ENCODE data around the gene NF1.
"Not testable (repeated sequence)": the region's sequence is repeated elsewhere in the genome, so short reads cannot be mapped to it uniquely, and the experiment has no call there.

The NF1 gene

DNA sequence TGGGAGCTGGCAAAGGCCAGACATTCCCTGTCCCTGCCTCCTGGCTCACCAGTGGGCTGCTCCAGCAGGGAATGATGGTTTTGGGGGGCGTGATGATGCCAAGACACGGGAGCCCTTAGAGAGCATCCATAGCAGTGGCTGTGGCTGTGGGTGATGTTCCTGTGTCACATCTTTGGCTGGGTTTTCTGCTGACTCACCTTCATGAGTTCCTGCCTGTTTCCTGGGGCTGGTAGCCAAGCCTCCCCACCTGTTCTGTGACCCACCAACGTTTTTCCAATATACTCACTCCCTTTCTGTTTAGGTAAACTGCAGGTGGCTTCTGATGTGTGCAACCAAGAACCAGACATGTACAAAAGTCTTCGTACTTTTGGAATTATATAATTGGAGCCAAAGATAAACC is 16.5 kb upstream of the NF1 start:
- DNase-seq (ENCODE audit: low spot score), result no peak

DNA sequence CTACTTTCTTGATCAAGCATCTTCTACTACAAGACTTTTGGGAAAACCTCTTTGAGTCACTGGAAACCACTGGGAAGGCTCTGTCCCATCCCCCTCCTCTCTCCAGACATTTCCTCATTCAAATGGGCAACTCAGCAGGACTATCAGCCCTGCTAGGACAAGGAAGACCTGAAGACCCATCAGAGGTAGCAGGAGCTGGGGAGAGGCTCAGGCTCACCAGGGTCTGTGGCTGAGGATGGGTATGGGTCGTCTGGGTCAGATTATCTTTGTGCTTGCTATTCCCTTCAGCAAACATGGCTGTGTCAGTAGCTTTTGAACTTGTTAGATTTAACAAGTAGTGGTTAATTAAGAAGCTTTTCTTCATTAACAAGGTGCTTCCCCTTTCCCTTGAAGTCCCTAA is 15.0 kb upstream of the NF1 start:
- DNase-seq (ENCODE audit: low spot score), result no peak

DNA sequence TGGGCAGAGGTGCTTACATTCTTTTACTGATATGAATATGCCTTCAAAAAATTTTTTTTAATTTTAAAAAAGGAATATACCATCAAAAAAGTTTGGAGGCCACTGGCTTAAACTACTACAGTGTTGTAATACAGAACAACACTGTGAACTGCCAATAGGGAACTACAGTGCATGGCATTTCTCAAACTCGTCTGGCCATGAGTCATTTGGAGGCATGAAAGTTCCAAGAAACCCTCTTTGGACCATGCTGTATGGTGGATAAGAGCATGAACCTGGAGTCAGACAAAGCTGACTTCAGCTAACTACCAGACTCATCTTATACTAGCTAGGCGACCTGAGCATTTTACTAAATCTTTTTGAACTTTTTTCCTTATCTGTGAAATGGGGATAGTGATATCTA is 9.2 kb upstream of the NF1 start:
- no peak for DNase-seq (ENCODE audit: low spot score)

DNA sequence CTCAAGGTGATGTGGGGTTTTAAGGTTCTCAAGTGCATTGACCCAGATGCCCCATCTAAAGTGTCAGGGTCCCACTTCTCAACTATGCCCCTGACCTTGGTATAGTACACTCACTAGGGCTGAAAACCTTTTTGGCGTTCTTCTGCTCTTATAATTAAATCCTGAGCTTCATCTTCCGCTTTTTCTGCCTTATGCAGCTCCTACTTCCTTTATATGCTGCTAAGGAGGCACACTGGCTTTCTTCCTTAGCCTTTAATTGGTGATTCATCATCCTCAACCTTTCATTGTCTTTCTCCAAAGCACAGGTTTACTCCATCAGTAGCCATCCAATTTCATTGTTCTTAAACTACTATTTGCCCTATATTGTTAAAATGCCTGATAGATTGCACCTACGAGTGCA is 5.3 kb upstream of the NF1 start:
- no peak for DNase-seq (ENCODE audit: low spot score)

DNA sequence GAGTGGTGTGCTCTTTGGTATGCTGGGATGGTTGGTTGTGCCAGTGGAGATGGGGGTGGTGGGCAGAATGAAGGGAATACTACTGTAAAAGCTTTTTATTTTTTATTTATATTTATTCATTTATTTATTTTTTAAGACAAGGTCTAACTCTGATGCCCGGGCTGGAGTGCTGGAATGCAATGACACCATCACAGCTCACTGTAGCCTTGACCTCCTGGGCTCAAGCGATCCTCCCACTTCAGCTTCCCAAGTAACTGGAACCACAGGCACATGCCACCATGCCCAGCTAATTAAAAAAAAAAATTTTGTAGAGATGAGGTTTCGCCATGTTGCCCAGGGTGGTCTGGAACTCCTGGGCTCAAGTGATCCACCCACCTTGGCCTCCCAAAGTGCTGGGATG is 4.1 kb upstream of the NF1 start:
- DNase-seq (ENCODE audit: low spot score), result not testable (repeated sequence)

DNA sequence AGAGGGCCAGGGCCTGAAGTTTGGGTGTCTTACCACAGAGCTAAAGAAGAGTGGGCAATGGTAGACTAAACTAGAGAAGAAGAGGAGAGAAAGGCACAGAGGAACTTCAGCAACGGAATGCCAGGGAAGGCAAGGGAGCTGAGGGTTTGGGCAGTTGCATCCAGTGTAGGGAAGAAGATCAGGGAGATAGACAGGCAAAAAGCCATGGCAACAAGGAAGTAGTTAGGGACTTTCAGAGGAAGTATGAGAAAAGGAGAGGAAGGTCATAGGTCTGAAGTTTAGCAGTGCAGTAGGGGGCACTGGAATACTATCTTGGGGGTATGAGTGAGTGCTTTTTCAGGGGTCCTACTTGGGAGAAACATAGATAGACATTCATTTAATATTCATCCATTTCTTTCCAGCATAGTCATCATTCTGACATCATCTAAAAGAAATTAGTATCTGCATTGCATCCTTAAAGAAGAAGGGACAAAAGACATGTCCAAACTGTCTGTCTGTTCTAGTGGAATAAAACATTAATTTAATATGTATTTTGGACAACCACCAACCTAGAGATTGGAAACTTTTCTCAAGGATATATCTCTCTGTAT is 2.2 kb upstream of the NF1 start:
- DNase-seq (ENCODE audit: low spot score), result no peak

DNA sequence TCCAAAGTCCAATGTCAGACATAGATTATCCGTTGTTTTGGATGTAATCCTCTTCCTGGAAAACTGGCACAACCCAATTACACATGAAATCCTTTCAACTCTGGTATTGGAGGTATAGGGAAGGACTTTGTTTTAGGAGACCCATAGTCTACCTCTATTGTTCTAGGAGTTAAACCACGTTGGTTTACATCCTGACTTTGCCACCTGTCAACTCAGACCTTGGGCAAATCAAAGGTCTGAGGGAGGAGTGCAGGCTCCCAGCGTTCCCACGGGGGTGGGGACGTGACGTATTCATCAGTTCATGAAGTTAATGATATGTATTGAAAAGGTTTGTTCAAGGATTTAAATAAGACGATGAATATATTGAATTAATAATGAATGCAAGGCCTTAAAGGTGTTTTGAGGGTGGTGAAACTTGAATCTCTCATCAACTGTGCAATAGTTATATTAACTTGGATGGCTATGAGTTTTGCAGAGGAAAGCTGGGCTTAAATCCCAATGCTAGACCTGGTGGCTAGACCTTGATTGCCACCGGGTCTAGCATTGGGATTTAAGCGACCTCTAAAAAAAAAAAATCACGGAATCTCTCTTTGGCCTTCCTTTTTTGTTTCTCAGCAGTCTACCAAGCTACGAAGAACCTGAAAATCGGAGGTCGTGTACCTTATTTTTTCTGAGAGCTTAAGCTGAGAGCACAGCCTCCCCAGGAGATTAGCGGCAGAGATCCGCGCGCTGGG is 744 bp upstream of the NF1 start:
- no peak for DNase-seq (ENCODE audit: low spot score)

DNA sequence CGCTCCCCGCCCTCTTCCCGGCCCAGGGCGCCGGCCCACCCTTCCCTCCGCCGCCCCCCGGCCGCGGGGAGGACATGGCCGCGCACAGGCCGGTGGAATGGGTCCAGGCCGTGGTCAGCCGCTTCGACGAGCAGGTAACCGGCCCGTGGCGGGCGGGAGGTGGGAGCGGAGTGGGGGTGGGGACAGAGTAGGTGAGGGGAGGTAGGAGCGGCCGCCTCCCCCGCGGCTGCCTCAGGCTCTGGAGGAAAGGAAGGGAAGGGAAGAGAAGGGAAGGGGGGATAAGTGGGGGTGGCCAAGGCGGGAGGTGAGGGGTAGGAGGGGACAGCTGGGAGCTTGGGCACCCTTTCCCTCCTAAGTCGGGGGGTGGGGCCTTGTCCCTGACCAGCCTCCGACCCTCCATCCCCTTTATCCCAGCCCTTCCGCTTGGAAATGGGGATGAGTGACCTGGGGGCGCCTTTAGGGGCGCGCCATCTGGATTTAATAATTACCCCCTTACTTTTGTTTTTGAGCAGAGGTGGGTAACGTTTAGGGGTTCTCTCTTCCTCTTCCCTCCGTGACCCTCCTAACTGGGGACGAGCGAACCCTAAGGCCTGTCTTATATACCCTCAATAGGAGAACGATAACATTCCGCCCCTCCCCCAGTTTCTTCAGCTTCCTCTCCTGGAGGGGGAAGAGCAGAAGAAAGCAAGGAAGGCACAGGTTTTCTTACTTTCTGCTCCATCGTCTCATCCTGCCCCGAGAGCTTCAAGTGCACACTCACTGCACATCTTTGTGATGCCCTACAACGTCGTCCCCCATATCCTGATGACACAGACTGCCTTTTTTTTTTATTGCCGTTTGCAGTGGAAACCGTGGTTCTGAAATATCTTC is 694 bp downstream of the NF1 start:
- DNase-seq (ENCODE audit: low spot score), result peak; percentile 43

DNA sequence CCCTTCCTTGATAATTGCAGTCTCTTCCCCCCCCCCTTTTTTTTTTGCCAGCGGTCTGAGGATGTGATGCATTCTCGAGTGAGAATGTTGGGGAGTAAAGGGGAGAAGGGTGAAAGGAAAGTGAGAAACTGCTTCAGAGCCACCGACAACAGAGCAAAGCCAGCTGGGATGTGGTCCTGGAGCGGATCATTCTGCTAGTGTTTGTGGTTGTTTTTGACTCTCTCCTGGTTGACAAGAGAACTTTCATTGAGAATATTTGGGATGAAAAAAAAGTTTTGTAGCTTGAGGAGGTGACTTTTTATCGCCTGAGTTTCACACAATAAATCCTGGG is 1.3 kb downstream of the NF1 start:
- peak; percentile 21 for DNase-seq (ENCODE audit: low spot score)

DNA sequence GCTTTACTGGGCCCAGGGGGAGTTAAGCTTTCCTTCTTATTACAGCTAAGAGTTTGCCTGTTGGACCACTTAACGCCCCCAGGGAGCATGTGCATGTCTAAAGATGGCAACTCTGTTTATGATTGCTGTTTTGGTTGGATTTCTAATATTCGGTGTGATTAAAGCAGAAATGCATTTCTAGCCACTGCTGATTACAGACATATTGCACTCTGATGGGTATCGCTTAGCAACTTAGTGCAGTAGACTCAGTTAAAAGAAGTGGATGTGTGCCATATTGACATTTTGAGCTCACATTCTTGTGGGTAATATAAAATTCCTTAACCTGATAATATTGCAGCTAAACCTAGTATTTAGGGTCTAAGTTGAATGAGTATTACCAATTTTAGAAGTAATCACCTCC is 4.2 kb downstream of the NF1 start:
- no peak for DNase-seq (ENCODE audit: low spot score)

DNA sequence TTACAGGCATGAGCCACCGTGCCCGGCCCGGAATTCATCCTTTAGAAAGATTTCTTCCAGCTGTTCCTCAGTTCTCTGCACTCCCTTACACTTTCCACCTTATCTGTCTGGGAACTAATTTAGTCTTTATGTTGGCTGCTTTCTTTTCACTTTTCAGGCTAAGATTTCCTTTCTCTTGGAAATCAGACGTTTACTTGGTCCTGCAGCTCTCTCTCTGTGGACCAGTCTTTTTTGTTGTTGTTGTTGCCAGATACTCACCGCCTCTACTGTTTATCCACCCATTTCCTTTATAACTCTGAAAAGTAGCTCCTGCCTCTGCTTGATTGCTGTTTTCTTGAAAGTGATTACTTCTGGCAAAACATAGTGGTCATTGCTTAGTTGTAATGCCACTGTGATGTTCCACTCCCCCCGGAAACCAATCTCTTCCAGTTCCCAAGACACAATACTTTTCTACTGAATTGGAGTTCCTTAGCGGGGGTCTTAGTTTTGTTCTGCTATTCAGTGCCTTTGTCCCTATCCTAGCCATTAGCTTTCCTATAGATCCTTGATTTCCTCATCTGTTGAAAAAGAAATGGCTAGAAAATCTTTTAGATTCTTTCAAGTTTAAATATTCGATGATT is 6.2 kb downstream of the NF1 start:
- no peak for DNase-seq (ENCODE audit: low spot score)

DNA sequence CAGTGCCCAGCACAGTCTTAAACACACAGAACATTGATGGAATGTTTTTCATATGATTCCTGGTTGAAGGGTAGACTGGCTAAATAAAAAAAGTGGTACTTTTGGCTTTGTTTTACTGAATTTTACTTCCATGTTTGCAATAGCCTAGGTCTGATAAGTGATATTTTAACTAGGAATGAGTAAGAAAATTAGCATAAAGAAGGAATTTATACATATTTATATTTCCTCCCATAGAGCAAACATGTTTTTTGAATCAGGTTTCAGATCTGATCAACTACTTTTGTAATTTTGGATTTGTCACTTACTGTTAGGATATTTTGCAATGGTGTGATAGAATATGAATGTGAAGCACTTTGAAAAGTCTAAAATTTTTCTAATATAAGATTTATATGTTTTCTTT is 7.2 kb downstream of the NF1 start:
- DNase-seq (ENCODE audit: low spot score), result no peak

DNA sequence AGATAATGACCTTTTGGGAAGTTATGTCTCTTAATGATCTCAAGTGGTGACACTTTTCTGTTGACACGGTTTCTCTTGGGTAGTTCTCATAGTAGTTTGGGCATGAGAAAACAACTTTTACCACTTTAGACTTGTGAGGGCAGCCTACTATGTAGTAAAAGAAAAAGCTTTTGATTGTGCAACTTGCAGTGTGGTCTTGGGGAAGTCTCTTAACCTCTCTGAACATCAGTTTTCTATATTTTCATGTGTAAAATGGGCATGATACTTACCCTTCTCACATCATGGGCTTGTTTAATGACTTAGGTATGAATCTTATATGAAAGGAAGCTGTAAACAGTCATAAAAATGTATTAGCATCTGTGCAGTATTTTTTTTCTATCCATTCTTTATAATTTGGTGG is 11.2 kb downstream of the NF1 start:
- no peak for DNase-seq (ENCODE audit: low spot score)

DNA sequence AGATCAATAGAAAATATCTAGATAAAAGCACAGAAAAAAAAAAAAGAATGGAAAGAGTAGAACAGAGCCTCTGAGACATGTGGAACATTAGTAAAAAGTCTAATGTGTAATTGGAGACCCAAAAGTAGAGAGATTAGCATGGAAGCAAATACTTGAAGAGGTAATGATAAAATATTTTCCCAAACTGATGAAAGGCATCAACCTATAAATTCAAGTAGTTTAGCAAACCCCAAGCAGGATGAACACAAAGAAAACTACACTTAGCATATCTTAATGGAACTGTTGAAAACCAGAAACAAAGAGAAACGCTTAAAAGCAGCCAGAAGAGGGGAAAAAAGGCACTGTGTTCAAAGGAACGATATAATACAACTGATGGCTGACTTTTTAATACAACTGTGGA is 16.4 kb downstream of the NF1 start:
- DNase-seq (ENCODE audit: low spot score), result no peak

DNA sequence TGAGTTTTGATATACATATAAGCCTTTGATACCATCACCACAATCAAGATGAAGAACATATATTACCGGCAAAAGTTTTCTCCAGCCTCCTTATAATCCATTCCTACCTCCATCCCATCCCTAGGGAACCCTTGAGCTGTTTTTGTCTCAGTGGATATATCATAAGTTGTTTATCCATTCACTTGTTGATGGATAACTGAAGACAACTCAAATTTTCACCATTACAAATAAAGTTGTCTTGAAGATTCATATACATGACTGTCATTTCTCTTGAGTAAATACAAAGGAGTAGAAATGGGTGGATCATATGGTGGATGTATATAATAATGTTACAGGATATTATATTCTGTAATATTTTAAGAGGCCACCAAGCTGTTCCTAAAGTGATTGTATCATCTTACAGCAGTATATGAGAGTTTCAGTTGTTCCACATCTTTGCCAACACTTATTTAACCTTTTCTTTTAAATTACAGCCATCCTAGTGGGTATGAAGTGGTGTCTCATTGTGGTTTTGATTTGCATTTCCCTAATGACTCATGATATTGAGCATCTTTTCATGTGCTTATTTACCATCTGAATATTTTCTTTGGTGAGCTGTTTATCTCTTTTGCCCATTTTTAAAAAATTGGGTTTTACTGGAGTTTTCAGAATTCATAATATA is 17.4 kb downstream of the NF1 start:
- DNase-seq (ENCODE audit: low spot score), result no peak

DNA sequence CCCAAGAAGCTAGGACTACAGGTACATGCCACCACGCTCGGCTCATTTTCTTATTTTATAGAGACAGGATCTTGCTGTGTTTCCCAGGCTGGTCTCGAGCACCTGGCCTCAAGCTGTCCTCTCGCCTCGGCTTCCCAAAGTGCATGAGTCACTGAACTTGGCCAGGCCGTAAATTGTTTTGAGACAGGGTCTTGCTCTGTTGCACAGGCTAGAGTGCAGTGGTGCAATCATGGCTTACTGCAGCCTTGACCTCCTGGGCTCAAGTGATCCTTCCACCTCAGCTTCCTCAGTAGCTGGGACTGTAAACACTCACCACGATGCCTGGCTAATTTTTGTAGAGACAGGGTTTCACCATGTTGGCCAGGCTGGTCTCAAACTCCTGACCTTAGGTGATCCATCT is 18.6 kb downstream of the NF1 start:
- DNase-seq (ENCODE audit: low spot score), result not testable (repeated sequence)

DNA sequence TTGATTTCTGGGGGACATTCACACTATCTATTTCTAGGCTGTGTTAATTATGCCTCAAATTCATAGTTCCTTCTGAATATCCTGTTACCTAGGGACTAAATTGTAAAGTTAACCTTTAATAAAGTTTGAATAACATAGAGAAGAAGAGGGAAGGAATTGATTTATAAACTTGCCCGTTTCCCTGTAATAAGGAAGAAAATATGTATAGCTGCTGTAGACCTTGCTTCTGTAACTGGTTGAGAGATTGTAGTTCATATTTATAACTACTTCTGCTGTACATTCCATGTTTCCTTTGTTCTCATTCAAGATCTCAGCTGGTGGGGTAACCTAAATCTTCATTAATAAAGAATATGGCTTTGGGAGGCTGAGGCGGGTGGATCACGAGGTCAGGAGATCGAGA is 19.2 kb downstream of the NF1 start:
- DNase-seq (ENCODE audit: low spot score), result no peak

DNA sequence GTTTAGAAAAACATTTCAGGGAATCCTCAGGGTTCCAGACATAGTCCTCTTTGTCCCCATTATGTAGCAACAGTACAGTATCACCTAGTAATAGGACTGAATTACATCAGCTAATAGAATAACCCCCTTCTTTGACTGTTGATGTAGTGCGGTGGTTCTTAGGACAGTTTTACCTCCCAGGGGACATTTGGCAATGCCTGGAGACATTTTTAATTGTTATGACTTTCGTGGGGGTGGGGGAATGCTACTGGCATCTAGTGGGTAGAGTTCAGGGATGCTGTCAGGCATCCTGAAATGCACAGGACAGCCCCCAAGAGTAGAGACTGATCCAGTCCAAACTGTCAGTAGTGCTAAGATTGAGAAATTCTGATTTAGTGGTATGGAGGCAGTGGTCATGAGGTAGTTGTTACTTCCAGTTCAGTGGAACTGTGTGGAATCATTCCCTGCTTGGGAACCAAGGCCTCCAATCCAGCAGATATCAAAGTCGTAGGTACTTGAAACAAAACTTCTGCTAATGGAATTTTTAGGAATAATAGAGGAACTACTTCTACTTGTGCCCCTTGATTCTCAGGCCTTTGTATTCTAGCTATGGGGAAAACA is 20.3 kb downstream of the NF1 start:
- no peak for DNase-seq (ENCODE audit: low spot score)

DNA sequence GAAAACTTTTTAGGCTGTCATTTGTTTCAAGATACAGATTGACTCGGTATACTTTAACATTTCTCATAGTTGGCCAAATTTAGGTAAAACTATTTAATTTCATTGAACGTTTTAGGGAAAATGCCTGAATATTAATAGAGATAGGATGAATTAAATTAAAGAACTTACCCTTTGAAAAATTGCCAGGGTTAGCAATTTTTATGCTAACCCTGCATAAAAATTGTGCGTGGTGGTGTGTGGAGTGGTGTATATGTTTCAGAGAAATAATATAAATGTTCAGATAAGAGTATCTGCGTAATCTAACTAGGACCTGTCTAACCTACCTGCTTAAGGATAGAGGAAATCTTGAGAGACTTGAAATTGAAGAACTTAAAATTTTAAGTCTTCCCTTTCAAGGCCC is 21.4 kb downstream of the NF1 start:
- DNase-seq (ENCODE audit: low spot score), result no peak

DNA sequence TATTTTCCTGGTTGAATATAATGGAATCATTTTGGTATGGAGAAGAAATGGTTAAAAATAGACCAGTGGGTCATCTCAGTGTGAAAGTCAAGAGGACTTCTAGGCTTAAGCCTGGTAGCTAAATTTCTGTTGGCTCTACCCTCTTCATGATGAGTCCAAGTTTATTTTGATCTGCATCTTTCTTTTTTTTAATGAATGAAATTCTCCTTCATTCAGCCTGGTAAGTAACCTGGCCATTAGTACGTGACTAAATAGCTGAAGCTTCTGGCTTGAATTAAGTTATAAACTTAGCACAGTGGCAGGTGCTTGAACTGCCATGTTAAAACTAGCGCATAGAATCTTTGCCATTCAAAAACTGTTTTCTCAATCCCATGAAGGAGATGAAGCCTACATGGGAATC is 28.0 kb downstream of the NF1 start:
- DNase-seq (ENCODE audit: low spot score), result no peak

DNA sequence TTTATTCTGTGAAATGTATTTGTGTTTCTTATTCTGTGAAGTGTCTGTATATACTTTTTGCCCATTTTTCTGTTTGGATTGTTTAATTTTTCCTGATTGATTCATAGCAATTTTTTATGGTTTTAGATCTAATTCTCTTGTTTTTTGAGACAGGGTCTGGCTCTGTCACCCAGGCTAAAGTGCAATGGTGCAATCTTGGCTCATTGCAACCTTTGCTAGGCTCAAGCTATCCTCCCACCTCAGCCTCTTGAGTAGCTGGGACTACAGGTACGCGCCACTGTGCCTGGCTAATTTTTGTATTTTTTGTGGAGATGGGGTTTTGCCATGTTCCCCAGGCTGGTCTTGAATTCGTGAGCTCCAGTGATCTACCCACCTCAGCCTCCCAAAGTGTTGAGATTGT is 31.5 kb downstream of the NF1 start:
- DNase-seq (ENCODE audit: low spot score), result no peak

DNA sequence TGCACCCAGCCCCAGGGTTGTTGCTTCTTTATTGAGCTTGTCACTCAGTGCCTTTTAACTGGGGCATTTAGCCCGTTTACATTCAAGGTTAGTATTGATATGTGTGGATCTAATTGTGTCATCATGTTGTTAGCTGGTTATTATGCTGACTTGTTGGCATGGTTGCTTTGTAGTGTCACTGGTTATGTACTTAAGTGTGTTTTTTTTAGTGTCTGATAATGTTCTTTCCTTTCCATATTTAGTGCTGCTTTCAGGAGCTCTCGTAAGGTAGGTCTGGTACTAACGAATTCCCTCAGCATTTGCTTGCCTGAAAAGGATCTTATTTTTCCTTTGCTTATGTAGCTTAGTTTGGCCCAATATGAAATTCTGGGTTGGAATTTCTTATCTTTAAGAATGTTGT is 33.5 kb downstream of the NF1 start:
- no peak for DNase-seq (ENCODE audit: low spot score)
